Measurements from ENCODE around the gene CRTAP.

DNA sequence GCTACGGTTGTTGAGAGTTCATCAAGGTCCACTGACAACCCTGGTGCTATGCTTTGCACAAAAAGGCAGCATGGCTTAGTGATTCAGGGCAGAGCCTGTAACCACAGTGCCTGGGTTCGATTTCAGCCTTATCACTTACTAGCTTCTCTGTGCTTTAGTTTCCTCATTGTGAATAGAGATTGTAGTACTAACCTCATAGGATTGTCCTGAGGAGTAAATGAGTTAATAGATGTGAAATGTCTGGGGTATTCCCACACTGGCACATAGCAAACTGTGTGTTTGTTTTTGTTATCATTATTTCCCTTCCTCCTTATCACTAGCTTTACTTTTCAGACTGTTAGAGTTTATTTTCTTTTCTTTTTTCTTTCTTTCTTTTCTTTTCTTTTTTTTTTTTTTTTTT is 16.3 kb downstream of the CRTAP start:
- TF ChIP-seq CTCF (CRISPR knock-in tag; IDR thresholded peaks at IDR 0.05) (no peak), ZNF790 (CRISPR knock-in tag; IDR thresholded peaks at IDR 0.05; ENCODE audit: borderline replicate concordance) (no peak), POLR2A (IDR thresholded peaks at IDR 0.05; ENCODE audit: insufficient read depth in 1 of 2, low read depth in 2 of 2, low read length in 2 of 2) (no peak)
- TF ChIP-seq, protein P1, sequence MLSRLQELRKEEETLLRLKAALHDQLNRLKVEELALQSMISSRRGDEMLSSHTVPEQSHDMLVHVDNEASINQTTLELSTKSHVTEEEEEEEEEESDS (CRISPR knock-in tag; IDR thresholded peaks at IDR 0.05; ENCODE audit: borderline replicate concordance): no peak

Measured in HepG2 (cell line).